Measurements from ENCODE around the gene PELI1.
A peak's percentile ranks its signal among the peaks of the same experiment; 100 is the strongest.

The PELI1 gene, protein sequence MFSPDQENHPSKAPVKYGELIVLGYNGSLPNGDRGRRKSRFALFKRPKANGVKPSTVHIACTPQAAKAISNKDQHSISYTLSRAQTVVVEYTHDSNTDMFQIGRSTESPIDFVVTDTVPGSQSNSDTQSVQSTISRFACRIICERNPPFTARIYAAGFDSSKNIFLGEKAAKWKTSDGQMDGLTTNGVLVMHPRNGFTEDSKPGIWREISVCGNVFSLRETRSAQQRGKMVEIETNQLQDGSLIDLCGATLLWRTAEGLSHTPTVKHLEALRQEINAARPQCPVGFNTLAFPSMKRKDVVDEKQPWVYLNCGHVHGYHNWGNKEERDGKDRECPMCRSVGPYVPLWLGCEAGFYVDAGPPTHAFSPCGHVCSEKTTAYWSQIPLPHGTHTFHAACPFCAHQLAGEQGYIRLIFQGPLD

DNA sequence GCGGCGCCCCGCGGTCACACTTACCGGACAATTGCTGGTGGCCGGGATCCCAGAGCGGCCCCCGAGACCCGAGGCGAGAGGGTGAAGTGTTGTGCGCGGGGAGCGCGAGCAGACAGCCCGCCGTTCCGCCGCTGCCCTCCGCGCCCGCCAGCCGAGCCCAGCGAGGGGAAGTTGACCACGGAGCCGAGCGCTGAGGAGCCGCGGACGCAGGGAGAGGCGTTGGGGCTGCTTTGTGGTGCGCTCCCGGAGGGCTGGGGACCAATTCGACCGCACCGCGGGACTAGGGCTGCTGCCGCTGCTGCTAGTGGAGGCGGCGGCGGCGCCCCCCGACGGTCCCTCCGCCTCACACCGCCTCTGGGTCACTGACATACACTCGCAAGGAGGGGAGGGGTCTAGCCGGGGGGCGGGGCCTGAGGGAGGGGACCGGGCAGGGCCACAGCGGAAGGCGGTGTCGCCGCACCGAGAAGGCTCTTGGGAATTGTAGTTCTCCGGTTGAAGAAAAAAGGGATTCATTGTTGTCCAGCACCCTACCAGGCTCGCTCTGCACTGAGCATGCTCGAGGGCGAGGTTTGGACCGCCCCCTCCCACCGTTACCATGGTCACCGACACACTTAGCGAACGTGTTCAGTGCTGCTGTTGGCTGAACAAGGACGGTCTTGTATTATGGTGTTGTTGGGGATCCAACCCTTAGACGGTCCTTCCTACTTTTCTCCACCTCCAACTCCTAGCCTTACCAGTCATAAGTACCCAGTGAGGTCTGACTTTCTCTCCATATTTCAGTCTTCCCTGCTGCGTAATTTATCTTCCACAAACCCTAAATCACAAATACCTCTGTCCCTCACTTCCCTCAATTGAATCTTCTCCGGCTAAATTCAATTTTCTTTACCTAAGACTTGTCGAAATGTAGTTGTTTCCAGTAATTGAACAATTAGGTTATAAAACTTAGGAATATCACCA, at the start of gene PELI1:
Gene PELI1, minus strand, starts transcription at position 364 of the 957 bp plus-strand sequence. CDS start 36,110 bp downstream, outside the sequence.
- DNase-seq: peak; percentile 99 to 100 (median 100)

DNA sequence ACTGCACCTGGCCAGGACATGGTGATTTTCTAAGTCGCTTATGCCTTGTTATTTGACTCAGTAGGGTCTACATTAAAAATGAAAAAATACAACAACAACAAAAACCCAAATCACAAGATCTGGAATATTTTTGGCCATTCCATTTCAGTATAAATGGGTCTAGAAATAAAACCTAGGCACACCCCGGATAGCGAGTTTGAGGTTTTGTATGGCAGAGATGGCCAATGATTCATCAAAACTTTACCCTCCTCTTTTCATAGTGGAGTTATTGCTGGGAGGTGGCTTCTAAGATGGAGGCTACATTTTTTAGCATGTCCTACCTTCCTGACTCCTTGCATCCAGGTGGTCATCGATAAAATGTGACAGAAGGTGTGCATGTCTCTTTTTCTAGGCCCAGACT, 49.3 kb upstream of the PELI1 start:
- DNase-seq: no peak

DNA sequence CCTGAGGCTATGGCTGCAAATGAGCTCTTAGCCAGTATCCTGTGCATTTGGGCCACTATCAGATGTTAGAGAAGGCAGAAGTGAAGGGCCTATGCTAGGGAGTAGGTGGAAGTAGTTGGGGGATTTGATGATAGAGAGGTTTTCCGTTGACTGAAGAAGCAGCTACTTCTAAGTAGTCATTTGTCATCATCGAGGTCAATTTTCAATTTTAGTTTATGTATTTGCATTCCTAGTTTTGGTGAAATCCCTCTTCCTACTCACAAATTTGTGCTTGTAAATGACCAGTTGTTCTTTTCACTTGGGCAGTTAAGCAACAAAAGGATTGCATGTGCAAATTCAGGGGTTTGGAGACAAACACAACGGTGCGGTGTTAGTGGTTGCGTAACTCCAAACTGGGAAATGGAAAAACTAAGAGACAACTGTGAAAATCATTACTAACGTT, 48.5 kb upstream of the PELI1 start:
- no peak for DNase-seq

DNA sequence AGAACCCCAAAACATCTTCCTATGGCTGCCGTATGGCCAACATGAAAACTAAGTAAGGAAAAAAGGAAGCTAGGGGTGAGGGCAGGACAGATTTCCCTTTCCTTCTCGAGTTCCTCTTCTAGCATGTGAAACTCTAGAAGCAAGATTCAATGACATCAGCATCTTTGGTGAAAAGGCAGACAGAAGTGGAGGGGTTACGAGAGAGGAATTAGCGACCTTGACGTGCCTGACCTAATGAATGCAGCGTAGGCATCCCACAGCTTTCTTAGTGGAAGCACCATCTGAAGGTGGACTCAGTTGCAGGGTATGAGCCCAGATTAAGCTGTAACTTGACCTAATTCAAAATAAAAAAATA, 47.9 kb upstream of the PELI1 start:
- no peak for DNase-seq

DNA sequence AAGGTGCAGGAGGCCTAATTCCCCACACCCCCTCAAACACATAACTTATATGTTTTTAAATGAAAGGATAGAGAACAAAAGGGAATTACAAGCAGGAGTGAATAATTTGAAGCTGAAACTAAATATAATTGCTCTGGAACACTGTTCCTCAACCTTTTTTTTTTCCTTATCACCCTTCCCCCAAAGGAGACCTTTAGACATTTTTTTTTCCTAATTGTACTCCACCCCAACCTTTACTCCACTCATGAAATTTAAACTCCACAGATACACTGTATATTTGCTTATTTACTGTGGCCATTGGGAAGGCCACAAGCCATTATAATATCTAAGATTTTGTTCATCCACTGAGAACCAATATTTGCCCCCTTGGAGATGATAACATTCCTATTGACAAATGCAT, 45.4 kb upstream of the PELI1 start:
- no peak for DNase-seq

DNA sequence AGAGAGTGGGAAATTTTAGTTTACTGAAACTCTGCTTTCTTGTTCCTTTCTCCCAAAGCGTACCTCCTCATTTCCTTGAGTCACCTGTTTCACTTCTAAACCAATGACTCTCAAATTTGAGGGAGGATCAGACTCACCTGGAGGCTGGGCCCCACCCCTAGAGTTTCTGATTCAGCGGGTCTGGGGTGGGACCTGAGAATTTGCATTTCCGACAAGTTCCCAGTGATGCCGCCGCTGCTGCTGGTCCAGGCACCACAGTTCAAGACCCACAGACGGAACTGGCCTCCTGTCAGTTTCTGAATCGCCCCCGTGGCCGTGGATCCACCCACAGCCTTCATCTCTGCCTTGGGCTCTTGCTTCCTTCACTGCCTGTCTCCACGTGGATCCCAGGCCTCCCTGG, 44.9 kb upstream of the PELI1 start:
- no peak for DNase-seq

DNA sequence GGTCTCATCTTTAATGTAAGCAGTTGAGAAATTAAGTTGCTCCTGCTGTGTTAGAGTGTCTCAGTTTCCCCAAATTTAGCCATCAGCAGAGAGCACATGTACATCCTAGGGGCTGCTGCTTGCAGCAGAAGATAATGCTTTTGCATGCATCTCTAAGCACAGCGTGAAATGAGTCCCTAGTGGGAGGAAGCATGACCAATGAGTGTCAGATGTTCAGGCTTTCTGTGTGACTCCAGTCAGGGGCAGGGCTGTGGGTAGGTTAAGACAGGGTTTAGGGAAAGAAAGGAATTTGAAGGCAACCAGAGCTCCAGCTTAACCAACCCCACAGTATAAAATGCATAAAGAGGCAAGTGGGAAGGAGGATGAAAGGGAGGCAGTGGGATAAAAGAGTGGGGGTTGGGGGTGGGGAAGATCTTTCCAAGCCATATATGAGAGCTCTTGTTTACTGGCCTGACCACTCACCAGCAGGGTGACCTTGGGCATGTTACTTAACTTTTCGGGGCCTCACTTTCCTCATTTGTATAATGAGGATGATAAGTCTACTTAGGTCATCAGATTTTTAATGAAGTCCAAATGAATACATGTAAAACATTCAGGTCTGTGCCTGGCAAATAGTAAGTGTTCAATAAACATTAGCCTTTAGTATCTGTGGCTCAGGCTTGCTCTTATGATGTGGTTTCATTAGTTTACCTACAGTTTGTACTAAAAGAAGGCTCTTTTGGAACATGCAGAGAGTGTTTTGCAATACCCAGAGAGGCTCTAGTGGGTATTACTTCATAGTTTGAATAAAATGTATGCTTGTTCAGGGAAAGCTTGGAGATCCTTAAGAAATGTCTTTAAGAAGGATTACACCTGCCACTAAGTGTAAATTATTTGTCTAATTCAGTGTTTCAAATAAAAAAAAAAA, 42.7 kb upstream of the PELI1 start:
- DNase-seq: peak in 1 of 3 experiments; percentile 26

DNA sequence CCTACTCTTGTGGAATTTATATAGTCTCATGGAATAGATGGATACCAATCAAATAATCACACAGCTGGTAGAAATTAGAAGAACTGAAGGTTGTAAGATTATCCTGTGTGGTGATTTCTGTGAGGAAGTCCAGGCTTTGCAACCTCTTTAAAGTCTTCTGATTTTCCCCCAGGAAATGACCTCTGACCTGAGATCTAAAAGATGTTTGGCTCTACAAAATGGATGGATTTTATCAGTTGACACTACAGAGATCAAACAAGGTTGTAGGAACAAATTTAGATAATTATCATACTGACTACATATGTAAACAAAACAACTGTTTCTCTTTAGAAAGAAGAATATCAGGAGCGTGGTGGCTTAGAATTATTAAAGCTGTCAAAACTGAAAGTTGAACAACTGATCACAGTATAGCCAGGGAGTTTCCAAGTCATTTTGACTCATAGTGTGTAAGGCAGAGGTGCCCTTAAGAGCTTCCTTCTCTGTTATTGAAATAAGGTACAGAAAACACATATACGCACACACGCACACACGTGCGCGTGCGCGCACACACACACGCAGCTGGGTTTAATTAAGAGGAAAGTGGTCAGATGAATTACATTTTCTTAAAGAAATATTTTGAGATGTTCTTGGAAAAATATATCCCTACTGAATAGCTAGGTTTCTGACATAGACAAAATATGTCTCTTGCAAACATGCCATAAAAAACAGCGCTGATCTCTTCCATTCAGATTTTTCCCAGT, 35.5 kb upstream of the PELI1 start:
- no peak for DNase-seq

DNA sequence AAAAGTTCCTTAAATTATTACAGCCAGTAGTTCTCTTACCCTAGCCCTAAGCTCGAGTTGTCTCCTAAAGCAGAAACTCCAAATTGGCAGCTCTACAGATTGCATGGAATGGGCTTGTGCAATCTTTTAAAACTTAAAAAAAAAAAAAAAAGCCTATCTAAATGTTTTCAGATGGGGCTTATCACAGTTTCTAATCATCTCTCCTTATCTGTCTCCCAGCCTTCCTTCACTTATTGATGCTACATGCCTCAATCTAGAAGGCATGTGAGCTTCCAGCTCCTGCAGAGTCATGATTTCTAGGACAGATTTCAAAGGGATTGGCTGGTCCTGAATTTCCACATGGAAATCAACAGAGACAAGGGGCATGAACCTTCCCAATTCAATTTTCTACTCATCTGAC, 33.1 kb upstream of the PELI1 start:
- DNase-seq: no peak

DNA sequence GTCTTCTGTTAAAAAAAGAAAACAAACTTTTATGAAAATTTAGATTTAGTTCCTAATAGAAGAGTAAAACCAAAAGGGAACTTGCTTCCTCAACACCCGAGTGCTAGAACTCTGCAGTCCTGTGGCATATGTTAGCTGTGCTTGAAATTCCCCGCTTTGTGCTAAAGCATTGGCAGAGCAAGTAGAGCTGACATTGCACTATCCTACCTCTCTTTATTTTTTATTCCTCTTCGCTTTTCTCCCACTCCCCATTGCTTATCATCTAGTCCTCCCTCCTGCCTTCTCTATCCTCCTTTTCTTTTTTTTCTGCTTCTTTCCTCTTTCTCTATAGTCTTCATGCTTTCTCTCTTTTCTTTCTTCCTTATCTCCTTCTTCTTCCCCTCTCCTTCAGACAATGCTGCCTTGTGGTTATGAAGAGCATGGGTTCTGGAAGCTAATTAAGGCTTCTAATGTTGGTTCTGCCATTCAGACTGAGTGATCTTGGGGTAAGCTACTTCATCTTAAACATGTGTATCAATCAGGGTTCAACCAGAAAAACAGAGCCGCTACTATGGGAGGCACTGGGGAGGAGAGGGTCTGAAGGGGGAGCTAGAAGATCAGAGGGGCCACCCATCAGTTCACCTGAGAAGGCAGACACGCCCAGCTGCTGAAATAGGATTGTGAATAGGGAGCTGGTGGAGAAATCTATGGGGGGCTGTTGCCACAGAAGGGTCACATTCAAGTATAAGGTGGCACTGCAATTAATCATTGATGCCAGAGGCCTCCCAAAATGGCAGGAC, 31.4 kb upstream of the PELI1 start:
- DNase-seq: no peak

DNA sequence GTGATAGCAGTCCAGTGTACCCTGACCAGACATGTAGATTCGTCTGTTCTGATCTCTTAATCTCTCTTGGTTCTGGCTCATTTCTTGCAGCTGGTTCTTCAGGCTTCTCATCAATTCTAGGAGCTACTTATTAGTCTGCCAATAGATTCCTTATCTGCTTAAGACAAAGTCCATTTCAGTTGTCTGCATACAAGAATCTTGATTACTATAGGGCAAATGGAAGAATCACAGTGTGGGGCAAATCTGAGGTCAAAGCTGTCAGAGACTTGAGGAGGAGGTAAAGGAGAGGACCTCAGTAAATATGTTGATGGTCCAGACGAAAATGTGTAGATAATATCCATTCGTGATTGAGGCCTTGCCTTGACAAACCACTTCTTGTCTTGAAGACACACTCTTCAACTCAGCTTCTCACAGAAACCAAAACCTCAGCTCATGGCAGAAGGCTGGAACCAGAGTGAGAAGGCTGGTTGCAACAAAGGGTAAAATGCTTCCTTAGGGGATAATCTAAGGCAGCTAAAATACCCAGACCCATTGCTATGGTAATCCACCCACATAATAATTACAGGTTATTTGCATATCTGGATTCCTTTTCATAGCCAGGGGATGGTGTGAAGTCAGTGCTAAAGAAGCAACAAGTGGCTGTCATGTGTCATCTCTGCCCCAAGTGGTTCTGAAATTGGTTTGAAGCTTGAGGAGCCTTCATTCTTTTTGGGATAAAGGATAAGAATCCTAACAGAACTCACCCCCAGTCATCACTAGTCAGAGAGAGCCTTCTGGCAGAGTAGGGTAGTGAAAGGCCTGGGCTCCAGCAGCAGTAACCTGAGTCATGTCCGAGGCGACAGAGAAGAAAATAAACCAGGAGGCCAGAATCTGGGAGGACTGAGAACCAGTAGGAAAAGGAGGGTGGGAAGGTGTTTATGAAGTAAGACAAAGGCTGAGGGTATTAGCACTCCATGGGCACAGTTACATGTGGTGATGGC, 29.2 kb upstream of the PELI1 start:
- DNase-seq: no peak

DNA sequence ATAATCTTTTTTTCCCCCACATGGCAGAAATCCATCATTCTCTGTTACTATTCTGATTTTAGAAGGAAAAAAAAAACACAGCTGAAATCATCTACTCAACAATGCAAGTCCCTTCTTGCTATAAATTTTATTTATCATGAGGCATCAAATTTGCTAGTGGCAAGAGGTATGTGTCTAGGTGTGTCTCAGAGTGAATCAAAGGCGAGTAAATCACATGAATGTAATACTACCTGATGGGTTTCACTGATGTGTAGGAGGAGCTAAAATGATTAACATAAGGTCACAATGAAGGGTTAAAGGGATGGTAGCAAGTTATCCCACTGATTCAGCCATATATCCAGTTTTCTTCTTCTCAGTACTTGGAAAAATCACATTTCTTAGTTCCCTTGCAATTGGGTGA, 24.5 kb upstream of the PELI1 start:
- no peak for DNase-seq

DNA sequence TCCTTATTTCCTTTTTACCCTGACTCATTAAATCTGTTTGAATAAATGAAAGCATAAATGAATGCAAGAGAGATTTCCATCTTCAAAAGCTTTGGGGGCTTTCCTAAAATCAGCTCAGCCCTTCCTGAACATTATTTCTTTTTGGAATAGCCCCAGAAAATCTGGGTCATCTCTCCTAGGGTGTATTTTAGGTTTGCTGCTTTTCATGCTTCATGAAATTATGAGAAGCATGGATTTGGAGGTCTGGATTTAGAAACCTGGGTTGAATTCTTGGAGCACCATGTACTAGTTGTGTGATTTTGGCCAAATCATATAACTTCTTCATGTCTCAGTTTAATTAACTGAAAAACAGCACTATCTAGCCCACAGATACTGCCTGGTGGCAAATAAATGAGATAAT, 24.0 kb upstream of the PELI1 start:
- no peak for DNase-seq

DNA sequence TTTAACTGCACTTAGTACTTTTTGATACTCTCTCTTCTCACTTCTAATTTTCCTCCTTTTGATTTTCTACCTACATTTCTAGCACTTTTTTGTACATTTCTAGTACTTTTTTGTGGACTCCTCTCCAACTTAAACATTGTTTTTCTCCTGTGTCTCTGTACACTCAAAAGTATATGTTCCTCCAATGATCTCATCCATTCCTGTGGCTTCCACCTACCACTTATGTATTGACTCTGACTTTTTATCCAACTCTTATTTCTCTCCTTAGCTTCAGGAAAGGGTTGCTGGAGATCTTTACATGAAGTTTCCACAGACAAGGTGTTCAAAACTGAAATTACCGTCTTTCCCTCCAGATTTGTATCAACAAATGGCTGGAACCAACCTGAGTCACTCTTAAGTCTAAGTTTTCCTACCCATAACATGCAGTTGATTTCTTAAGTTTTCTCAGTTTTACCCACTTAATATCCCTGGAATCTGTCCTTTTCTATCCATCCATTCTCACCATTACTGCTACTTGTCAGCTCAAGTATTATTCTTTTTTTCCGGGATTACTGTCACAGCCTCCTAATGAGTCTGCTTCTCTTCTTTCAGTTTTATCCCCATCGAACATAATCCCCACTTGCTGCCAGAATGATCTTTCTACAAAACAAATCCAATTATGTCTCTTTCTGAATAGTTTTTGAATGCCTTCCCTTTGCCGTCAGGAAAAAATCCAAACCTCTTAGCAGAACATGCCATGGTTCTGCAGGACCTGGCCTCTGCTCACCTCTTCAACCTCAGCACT, 22.6 kb upstream of the PELI1 start:
- no peak for DNase-seq

DNA sequence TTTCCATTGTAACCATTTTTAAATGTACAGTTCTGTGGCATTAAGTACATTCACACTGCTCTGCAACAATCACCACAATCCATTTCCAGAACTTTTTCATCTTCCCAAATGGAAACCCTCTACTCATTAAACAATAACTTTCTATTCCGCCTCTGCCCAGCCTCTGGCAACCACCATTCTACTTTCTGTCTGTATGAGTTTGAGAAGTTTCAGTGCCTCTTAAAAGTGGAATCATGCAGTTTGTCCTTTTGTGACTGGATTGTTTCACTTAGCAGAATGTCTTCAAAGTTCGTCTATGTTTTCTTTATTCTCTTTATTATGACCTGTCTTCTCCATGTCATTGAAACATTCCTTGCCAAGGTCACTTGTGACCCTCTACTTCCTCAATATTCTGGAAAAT, 22.0 kb upstream of the PELI1 start:
- DNase-seq: no peak

DNA sequence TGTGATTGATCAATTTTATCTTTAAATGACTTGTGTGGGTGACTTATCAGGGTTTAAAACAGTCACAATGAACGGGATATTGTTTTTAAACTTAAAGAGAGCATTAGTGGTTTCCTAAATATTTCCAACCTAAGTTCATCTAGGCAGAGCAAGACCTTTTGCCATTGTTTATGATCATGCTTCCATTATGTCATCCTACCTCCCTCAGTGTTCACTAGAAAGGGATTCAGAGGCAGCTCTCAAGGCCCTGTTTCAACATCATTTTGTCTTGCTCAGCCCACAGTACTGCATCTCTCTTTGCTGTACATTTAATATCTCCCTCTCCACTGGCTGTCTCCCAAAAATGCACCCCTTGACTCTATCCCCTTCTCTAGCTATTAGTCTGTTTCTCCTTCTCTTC, 21.5 kb upstream of the PELI1 start:
- DNase-seq: no peak

DNA sequence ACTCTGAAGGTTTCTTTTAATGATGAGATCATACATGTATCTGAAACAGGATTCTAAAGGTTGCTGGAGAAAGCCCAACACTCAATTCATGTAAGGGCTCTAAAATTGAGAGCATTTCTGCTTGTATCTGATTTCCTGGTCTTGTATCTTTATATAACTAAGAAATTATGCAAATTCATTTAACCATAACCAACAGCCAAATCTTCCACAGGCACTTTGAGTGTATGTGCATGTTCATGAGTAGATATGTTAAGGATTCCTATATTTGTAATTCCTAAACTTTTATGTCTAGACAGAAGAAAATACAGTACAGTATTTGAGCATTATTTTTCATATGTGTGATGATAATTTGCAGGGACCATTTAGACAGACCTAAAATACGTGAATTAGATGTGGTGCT, 20.4 kb upstream of the PELI1 start:
- no peak for DNase-seq

DNA sequence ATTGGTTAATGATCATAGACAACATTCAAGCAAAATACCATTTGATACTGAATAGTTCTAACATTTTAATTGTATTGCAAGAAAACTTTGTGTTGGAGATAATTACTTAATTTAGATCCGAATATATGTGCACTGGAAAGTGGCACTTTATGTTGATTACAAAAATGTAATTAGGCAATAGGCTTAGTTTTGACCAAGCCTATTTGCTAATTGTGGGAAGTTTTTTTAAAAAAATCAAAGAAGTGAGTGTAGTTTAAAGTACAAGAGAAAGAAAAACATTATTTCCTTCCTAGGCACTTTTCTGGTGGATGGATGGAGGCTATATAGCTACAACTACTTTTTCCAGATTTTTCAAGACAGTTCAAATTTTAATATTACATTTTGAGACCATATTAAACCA, 18.3 kb upstream of the PELI1 start:
- DNase-seq: no peak

DNA sequence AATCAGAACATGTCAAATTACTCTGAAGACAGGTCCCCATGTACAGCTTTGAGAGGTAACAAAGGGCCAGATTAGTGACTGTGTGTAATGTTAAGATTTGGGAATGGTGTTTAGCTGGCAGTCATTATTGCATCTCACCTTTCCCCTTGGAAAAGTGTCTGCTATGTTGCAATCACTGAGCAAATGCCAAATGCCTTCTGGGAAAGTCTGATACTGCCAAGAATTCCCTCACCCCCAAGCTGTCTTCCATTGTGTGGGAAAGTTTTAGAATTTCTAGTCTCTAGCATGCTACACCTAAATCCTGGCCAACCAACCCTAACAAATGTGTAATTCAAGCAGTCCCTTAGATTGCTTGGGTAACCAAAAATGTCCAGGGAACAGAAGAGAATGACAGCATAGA, 13.6 kb upstream of the PELI1 start:
- no peak for DNase-seq

Data from NCI-H1417 (cell line).